ENCODE measurements around the gene KISS1.
"Not testable (repeated sequence)": the region's sequence is repeated elsewhere in the genome, so short reads cannot be mapped to it uniquely, and the experiment has no call there.

KISS1 gene, protein sequence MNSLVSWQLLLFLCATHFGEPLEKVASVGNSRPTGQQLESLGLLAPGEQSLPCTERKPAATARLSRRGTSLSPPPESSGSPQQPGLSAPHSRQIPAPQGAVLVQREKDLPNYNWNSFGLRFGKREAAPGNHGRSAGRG

DNA sequence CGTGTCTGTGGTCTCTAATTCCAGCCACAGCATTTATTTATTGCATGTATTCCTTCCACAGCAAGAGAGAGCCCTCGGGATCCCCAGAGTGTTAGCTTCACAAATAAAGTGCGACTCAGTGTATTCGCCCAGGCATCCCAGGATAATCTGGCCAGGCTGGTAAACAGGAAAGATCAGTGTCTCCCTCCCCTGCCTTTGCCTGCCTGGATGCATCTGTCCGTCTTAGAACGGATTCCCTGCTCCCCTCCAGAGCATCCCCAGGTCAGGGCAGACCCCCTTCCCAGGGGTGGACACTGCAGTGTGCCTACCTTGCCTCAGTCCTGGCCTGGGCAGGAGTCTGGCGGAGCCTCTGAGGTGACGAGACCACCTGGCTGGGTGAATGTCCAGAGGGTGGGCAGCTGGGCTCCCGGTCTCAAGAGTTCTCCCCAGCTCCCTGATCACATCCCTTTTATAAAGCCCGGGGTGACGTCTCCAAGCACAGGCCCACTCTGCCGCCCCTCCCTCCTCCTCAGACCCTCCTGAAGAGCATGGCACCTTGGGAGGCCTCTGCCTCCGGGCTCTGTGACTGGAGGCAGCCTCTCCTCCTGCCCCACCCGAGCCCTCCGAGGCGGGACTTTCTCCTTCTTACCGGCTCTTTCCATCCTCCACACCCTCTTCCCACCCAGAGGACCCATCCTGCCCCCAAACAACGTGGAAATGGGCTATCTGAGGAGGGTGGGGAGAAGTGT lies at the start of gene KISS1:
KISS1 (minus strand) TSS at position 424 of the 728 bp plus-strand sequence. CDS start 3,615 bp downstream, outside the sequence.
- no peak for DNase-seq (ENCODE audit: low spot score)

DNA sequence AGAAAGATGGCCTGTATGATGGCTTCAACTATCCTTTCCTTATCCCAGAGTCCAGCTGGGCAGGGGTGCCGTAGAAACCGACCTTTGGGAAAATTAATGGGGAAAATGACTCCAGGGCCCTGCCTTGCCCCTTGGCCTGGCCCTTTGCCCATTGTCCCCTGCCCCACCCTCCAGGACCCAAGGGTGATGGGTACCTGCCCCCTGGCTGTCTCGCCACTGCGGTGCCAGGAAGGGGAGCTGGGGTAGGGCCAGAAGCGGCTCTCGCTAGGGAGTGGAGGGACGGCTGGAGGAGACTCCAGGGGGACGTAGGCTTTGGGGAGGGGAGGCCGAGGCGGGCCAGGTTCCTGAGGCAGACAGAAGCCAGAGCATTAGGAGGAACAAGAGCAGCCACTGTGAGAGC lies 46.6 kb upstream of the KISS1 start:
- no peak for DNase-seq (ENCODE audit: low spot score)

DNA sequence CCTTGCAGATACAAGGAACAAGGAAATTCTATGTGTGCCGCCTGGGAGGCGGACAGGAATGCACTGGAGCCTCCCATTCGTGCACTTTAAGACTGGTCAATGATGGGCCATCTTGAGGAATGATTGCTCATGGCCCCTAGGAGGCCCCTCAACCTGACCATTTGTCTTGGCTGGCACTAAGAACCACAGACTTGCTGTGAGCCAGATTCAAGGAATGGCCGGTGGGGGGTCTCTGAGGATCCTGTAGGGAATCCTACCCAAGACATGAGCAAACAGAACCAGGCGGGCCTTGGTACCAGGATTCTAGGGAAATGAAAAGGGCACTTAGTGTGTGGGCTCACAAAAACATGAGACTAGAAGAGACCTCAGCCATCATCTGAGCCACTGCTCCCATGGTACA lies 45.6 kb upstream of the KISS1 start:
- no peak for DNase-seq (ENCODE audit: low spot score)

DNA sequence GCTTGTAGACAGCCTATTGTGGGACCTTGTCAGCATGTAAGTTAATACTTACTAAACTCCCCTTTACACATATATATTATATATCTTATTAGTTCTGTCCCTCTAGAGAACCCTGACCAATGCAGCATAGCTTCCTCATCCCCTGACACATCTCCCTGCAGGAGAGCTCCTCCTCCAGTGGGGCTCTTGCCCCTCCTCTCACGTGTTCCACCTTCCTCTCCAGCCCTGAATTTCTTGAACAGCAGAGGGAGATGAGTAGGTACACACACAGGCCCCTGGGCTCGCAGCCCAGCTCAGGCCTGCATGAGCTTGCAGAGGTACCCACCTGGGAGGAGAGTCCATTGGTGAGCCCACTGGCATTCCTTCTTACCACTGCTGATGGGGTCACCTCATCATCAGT lies 44.8 kb upstream of the KISS1 start:
- DNase-seq (ENCODE audit: low spot score) = no peak

DNA sequence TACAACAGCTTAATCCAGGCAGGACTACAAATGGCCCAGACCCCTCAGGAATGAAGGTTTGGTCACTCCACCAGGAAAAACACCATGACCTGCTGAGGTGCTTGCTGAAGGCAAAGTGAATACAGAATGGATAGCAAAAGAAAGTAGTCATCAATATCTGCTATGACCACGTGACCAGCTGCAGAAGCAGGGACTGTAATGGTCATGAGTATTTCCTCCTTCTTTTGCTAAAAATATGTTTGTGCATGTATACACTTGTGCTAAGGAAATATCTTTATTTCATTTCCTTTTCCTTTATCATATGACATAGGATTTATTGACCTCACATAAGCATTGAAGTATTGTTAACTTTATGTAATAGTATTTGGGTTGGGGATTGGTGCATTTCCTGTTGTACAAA lies 43.9 kb upstream of the KISS1 start:
- DNase-seq (ENCODE audit: low spot score) = no peak

DNA sequence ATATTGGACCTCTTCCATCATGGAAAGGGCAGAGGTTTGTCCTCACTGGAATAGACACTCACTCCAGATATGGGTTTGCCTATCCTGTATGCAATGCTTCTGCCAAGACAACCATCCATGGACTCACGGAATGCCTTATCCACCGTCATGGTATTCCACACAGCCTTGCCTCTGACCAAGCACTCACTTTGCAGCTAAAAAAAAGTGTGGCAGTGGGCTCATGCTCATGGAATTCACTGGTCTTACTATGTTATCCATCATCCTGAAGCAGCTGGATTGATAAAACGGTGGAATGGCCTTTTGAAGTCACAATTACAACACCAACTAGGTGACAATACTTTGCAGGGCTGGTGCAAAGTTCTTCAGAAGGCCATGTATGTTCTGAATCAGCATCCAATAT lies 43.1 kb upstream of the KISS1 start:
- not testable (repeated sequence) for DNase-seq (ENCODE audit: low spot score)

DNA sequence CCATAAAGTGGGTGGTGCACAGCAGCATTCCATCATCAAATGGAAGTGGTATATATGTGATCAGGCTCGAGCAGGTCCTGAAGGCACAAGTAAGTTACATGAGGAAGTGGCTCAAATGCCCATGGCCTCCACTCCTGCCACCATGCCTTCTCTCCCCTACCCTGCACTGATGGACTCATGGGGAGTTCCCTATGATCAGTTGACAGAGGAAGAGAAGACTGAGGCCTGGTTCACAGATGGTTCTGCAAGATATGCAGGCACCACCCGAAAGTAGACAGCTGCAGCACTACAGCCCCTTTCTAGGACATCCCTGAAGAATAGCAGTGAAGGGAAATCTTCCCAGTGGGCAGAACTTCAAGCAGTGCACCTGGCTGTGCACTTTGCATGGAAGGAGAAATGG lies 42.2 kb upstream of the KISS1 start:
- not testable (repeated sequence) for DNase-seq (ENCODE audit: low spot score)

DNA sequence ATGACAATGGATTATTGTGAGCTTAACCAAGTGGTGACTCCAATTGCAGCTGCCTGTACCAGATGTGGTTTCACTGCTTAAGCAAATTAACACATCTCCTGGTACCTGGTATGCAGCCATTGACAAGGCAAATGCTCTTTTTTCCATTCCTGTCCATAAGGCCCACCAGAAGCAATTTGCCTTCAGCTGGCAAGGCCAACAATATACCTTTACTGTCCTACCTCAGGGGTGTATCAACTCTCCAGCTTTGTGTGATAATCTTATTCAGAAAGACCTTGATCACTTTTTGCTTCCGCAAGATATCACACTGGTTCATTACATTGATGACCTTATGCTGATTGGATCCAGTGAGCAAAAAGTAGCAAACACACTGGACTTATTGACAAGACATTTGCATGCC lies 41.2 kb upstream of the KISS1 start:
- not testable (repeated sequence) for DNase-seq (ENCODE audit: low spot score)

DNA sequence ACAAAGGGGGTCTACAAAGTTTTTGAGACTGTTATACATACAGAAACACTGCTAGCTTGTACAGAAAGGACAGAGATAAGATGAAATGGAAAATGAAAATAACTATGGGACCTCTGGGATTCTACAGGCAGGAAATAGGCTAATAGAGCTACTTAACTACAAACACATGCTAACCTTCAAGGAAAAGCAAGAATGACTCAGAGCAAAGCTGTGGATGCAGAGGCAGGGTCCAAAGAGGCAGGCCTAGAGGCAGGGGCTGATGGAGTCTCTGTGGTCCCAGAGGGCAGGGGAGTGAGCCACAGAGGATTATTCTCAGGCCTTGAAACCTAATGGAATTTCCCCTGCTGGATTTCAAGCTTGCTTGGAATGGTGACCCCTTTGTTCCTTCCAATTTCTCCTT lies 36.2 kb upstream of the KISS1 start:
- DNase-seq (ENCODE audit: low spot score) = no peak

DNA sequence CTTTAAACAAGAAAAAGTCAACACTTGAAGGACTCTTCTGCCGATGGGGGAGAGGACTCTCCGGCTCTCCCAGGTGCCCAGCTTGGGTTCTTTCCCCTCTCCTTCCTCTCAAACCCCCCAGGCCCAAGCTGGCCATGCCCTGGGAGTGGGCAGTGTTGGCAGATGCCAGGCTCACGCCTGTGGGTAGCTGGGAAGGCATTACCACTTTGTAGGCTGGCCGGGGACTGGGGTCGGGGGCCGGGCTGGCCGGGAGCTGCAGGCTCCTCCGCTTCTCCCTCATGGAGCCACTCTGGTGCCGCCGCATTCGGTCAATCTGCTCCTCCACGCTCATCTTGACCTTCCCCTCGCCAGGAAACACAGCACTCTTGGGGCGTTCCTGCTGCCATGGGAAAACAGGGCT lies 33.9 kb upstream of the KISS1 start:
- DNase-seq (ENCODE audit: low spot score) = no peak

DNA sequence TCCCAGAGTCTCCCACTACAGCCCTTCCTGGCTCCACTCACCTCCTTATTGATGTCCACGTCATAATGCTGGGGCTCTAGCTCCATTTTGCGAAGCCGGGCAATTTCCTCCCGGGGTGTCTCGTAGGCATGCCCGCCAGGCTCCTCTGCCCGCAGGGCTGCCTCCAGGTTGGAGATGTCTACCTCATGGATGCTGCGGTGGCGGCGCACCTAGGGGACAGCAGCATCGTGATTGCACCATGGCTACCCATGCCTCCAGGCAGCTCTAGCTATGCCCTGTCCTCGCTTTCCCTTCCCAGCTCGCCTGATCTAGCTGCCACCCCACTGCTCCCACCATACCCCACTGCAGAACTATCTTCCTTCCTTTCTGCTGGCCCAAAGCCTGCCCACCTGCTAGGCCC lies 32.6 kb upstream of the KISS1 start:
- no peak for DNase-seq (ENCODE audit: low spot score)

DNA sequence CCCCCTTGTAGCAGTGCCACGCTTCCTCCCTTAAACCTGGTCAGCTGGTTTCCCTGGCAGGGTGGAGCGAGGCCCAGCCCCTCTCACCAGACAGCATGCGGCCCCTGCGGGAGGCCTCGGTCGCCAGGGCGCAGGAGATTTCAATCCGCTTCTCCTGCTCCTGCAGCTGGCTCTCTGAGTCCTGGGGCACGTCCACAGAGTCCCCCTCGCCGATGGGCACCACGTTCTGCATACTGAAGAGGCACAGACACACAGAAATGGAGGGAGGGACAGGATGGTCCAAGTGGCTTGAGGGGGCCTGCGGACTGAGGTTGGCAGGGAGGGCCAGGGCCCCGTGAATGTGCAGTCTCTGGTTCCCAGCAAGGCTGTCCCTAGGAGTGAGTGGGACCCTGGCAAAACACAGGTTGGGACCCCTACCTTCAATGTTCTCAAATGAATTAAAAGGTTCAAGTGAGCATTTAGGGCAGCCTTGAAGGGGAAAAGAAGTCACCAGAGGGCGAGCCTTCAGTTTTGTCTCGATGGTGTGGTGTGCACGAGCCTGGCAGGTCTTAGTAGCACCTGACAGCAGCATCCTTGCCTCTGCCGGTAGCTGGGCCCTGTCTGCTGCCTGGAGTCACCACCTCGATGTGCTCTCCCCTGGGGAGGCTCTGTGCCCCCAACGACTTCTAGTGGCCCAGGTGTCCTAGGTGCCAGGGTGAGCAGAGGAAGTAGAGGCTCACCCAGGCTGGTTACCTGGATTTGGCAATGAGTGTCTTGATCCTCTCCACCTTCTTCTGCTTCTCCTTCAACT lies 31.9 kb upstream of the KISS1 start:
- DNase-seq (ENCODE audit: low spot score) = no peak

DNA sequence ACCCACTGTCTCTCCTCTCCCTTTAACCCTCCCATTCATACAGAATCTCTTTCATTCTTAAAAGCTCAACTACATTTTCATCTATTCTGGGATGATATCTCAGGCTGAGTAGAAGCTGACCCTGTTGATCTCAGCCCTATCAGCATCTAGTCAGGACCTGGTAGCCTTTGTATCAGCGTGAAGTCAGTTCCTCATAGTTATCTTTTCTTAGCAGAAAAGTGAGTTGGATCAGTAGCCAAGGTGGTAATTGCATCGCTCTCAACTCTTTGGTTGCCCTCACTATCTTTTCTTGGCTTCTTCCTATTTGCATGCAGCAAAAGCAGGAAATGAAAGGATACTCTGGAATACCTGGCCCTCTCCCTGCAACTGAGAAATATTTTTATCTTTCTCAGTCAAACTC lies 31.1 kb upstream of the KISS1 start:
- no peak for DNase-seq (ENCODE audit: low spot score)

DNA sequence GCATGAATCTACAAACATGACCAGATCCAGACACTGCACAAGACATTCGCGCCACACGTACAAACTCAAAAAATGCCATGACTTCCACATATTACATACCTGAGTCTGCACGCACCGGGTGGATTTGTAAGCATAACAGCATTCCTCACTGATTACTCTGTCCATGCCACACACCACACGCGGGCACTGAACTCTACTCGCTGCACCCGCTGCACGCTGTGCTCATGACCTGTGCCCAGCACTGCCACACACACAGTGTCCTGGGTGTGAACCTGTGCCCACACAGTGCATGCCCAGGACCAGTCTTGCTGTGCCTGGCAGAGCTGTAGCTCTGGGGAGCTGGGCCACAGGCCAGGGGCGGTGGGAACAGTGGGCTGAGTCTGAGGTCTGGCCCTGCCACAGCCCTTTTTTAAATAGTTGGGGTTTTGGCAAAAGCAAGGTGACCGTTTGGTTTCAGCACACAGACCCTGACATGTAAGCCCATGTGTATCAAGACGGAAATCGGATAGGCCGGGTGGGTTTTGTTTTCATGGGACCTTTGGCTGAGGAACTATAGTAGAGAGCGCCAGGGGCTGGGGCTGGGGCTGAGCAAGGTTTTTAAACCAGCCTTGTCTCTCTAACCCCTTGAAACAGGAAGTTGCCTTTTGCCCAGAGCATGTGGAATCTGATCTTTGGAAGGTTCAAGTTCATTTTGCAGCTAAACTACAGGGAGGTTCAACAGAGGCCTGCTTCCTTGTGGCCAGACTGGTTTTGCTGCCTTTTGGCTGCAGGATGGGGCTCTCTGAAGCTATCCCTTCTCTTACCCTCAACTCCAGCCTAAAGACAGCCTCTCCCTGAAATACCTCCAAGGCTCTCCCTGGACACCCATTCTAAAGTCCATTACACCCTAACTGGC lies 29.8 kb upstream of the KISS1 start:
- DNase-seq (ENCODE audit: low spot score) = no peak

DNA sequence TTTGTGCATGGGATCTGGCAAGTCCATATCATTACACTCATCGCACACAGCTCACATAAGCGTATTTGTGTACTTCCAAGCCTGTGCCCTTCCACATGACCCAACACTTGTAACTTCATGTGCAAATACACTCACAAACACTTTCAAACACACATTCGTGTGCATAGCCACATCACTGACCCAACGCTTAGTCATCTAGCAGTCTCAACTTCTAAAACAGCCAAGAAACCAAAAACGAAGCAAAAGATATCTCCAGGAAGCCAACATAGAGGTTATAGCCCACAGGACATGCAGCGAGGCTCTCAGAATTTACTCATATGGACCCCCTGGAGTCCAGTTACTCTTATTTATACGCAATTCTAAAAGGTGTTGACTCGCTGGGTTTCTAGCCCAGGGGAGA lies 28.4 kb upstream of the KISS1 start:
- DNase-seq (ENCODE audit: low spot score) = no peak

DNA sequence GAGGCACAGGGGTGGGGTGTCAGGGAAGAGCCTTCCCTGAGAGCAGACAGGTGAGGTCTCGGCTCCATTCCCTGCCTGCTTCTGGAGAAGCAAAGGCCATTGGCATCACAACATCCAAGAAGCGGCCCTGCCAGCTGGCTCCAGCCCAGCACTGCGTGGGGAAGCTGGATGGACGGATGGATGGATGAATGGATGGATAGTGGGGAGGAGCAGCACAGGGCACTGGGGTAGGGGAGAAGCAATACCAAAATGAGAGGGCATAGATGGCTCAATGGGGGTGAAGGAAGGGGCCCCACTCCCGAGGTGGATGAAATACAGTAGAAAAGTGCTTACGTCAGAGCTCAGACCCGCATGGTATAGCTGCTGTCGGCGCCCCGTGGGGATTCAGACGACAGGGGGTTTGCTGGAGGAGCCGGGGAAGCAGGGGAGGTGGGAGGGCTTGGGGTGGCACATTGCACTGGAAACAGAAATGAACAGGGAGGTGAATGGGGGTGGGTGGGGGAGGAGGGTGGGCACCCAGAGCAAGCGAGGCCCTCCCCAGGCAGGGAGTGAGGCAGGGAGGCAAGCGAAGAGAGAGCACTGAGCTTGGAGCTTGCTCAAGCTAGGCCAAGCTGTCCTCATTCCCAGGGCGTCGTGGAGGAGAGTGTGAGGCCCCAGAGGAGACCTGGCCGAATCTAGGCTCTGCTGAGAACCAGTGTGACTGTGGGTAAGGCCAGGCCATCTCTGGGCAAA lies 27.0 kb upstream of the KISS1 start:
- DNase-seq (ENCODE audit: low spot score) = no peak

DNA sequence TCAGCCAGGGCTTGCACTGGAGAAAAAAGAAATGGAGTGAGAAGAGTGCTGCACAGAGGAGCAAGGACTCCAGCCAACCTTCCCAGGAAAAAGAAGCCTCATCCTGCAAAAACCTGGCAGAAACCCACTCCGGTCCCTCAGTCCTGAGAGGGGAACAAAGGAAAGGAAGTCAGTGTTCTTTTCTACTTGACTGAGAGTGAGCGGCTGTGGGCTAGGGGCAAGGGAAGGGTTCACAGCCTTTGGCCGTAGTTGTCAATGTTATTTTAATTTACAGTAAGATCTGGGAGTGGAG lies 26.4 kb upstream of the KISS1 start:
- DNase-seq (ENCODE audit: low spot score) = no peak

DNA sequence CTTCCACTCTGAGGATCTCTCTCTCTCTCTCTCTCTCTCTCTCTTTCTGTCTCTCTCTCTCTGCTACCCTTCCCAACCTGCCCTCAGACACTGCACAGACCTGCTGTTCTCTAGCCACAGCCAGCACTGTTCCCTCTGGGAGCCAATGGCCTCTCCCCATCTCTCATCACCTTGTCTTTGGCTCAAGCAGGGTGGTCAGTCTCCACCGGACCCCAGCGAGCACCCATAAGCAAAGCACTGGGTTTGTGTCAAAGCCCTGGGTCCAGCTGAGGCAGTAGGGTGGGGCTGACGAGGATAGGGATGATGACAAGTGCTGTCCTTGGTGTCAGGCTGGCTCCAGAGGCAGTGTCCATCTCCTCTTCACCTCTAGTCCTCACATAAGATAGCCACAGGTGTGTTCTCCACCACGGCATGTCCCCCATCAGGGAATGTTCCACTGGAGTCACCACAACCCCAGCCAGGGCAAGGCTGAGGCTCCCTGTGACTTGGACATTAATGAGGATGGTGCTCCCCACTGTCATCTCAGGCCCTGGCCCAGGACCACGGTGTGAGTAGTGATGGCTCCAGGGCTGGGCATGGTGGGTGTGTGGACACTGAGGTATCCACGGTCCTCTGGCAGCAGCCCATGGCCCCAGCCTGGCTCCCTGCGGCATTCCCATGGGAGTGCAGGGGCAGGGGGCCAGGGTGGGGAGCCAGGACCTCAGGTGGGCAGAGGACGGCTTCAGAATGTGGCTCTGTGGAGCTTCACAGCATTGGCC lies 25.9 kb upstream of the KISS1 start:
- no peak for DNase-seq (ENCODE audit: low spot score)

DNA sequence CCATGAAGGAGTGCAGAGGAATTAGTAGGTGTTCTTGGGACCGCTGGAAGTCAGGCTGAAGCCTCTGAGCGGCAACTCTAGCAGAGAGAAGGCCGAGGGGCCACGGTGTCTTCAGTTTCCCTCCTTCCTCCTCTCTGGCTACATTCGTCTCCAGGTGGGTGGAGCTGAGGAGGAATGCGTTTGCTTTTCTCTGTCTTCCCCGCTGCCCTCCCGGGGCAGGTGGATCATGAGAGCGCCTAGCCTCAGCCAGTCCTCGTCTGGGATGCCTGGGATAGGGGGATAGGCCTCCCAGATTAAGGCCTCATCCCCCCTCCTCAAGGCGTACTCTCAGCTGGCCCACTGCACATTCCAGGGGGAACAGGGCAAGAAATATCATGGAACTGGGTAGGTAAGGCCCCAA lies 25.0 kb upstream of the KISS1 start:
- DNase-seq (ENCODE audit: low spot score) = no peak

DNA sequence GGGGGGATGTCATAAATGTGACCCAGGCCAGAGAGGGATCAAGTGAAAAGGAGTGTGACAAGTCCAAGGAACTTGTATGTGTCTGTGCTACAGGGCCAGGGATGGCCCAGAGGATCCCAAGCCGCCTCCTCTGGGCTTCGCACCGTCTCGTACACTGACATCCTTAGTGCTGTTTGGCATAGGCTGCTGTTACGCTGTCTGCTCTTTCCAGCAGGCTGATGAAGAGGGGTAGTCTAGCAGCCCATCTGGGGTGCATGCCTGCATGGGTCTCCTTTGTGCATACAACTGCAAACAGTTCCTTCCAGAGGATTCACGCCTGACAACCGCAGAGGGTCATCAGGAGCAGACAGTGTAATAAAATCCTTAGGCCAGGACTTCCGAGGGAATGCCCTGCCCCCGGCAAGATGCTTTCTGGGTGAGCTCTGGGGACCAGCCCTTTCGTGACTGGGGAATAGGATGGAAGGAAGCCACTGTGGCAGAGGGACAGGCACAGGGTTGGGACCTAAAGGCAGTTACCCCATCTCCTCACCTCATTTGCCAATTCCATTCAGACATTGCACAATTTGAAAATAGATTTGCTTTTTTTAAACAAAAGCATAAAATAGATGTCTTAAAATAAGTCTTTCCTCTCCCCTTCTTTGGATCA lies 23.8 kb upstream of the KISS1 start:
- DNase-seq (ENCODE audit: low spot score) = no peak

DNA sequence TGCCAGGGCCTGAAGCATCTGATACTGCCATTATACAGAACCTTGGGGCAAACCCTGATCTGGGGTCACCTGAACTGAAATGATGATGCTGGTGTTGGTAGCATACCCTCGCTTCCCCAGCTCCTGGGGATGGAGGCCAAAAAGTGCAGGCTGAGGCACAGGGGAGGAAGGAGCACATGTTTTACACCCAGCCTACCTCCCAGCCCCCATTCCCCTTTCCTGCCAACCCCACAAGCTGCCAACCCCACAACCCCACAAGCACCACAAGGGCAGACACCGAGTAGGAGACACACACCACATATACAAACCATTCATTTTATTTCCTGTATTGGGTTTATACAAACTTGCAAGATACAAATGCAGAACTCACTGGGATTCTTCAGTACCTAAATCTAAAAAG lies 22.3 kb upstream of the KISS1 start:
- DNase-seq (ENCODE audit: low spot score) = no peak
